Activated T-cell treated with anti-CD3 and anti-CD28 coated beads, Interleukin-2, amount 50 U/mL, for 72 hours (primary cell): Measurements from ENCODE around the gene MYOZ3. TPM values are rescaled to one million over a fixed set of nuclear protein-coding genes. Genes with fewer than 3 reads are reported as not detected.

Experiments used
- ATAC-seq, 2 donors: fragments of 150-1000 bp; cut with Tn5 transposase; replicated peaks in 1 of 2; 2 replicates each; pipeline ENCODE4 v1.10.0; 2021; ENCODE audit warnings: moderate library complexity in 2 of 2, mild to moderate bottlenecking in 1 of 2
- DNase-seq, 2 donors: peaks; one replicate each; pipeline ENCODE4 v3.0.0; 2021 to 2022; ENCODE audit warnings: mixed read lengths in 1 of 2
- H3K27ac Mint-ChIP-seq: one replicate; pipeline ENCODE4 v1.8.0; 2022; ENCODE audit warnings: mild to moderate bottlenecking, moderate library complexity, mixed read lengths
- H3K27me3 Mint-ChIP-seq: one replicate; pipeline ENCODE4 v1.8.0; 2022; ENCODE audit warnings: low read depth, mixed read lengths
- H3K36me3 Mint-ChIP-seq, 2 donors: one replicate each; pipeline ENCODE4 v1.8.0; 2022; ENCODE audit warnings: mixed read lengths in 2 of 2, mild to moderate bottlenecking in 1 of 2; ENCODE audit not compliant: insufficient read depth in 2 of 2
- H3K4me1 Mint-ChIP-seq: one replicate; pipeline ENCODE4 v1.8.0; 2022; ENCODE audit warnings: low read depth, mixed read lengths
- H3K4me3 Mint-ChIP-seq, 2 donors: one replicate each; pipeline ENCODE4 v1.8.0; 2022; ENCODE audit warnings: mild to moderate bottlenecking in 2 of 2, mixed read lengths in 2 of 2, moderate library complexity in 2 of 2
- H3K9me3 Mint-ChIP-seq, 2 donors: one replicate each; pipeline ENCODE4 v1.8.0; 2022; ENCODE audit warnings: mixed read lengths in 2 of 2
- total RNA-seq, 2 donors: library from RNA; stranded (reverse); gene quantifications; one replicate each; pipeline ENCODE4 v1.2.3, GENCODE V29; 2022

The MYOZ3 gene
- total RNA-seq, 2 donors from 2014 or later = 0.16 TPM; not detected in 1

DNA sequence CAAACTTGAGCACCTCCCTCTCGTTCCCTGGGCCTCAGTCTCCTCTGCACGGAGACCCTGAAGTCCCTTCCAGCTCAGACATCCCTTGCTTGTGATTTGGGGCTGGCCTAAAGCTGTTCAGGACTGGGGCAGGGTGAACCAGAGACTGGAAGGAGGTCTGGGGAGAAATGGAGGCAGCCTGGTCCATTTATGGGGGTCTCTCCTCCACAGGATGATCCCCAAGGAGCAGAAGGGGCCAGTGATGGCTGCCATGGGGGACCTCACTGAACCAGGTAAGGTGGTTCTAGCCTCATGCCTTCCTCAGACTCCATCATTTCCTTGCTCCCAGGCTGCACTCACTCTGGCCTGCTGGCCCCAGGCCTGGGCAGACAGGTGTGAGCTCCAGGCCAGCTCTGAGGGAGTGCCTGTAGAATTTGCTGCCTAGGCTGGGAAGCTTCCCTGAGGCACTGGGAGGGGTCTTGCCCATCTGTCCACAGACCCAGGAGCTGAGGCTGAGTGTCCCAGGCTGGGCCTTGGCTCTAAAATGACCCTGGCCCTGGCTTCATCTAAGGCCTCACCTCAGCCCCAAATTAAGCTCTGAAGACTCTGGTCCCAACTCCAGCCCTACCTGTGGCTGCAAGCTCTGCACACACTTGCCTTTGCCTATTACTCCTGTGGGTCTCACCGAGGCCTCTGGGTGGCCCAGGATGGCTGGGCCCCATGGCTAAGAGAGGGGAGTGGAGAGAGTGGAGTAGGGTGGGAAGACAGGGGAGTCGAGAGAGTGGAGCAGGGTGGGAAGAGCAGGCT is 1.9 kb downstream of the MYOZ3 start:
- Mint-ChIP-seq H3K9me3 (no peaks in the 10 kb centered on the region), H3K27ac (no peak overlapping the region), H3K4me1 (no peaks in the 10 kb centered on the region), H3K27me3 (no peaks in the 10 kb centered on the region), H3K36me3 (no peaks in the 10 kb centered on the region), H3K4me3 (no peak overlapping the region)
- DNase-seq = no peak
- ATAC-seq = no peak

GRCh38 chr5:150663936-150664335 is 2.9 kb downstream of the MYOZ3 start:
- Mint-ChIP-seq H3K36me3 (no peaks in the 10 kb centered on the region), H3K9me3 (no peaks in the 10 kb centered on the region), H3K4me3 (no peak overlapping the region), H3K27ac (no peak overlapping the region), H3K27me3 (no peaks in the 10 kb centered on the region), H3K4me1 (no peaks in the 10 kb centered on the region)
- ATAC-seq = no peak
- no peak for DNase-seq

GRCh38 chr5:150665044-150665443 is 4.0 kb downstream of the MYOZ3 start:
- Mint-ChIP-seq H3K4me3 (no peak overlapping the region), H3K36me3 (no peaks in the 10 kb centered on the region), H3K9me3 (no peaks in the 10 kb centered on the region), H3K27me3 (peaks cover 4% of the 10 kb centered on the region), H3K27ac (no peak overlapping the region), H3K4me1 (no peaks in the 10 kb centered on the region)
- ATAC-seq (no peak), DNase-seq (no peak)

- H3K27me3 Mint-ChIP-seq = peaks cover 18% of the 10 kb centered on the region
- DNase-seq = no peak
- H3K27ac Mint-ChIP-seq = no peak overlapping the region
- ATAC-seq = no peak
- no peaks in the 10 kb centered on the region for H3K9me3 Mint-ChIP-seq
- H3K36me3 Mint-ChIP-seq = no peaks in the 10 kb centered on the region
- peaks cover 15% of the 10 kb centered on the region for H3K4me1 Mint-ChIP-seq
- H3K4me3 Mint-ChIP-seq = peak overlapping the region; percentile 63 to 67
Measured at GRCh38 chr5:150670275-150670947, 9.4 kb downstream of the MYOZ3 start.

- Mint-ChIP-seq H3K4me3 (peak overlapping the region; percentile 63 to 67), H3K27me3 (peaks cover 18% of the 10 kb centered on the region), H3K4me1 (peaks cover 15% of the 10 kb centered on the region), H3K9me3 (no peaks in the 10 kb centered on the region), H3K27ac (no peak overlapping the region), H3K36me3 (no peaks in the 10 kb centered on the region)
- ATAC-seq (no peak), DNase-seq (no peak)
Measured at GRCh38 chr5:150670948-150671310, 9.9 kb downstream of the MYOZ3 start.

DNA sequence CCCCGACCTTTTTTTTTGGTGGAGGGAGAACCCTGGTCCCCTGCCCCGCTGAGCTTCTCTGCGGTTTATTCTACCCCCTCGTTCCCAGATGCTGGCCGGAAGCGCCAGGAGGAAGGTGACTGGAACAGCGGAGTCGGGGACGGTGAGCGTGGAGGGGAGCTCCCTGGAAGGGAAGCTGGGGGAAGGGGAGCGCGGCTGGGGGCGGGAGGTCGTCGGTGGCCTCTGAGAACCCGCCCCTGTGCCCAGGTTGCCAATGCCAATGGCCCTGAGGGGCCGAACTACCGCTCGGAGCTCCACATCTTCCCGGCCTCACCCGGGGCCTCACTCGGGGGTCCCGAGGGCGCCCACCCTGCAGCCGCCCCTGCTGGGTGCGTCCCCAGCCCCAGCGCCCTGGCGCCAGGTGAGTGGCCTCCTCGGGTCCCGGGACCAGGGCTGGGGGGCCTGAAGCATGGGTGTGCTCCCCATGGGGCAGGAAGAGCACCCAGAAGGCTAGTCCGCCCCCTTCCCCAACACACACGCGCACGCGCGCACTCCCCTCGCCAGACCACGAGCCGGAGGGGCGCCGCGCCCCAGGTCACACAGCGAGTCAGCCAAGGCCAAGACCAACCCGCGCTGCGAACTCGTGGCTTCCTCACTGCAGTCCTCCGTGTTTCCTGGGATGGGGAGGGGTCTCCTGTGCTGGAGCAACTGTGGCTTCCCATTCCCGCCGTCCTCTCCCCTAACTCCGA is 10.6 kb downstream of the MYOZ3 start:
- peaks cover 15% of the 10 kb centered on the region for H3K4me1 Mint-ChIP-seq
- DNase-seq = peak; percentile 37
- ATAC-seq = peak; percentile 67 to 78
- no peak overlapping the region for H3K27ac Mint-ChIP-seq
- H3K27me3 Mint-ChIP-seq = peaks cover 18% of the 10 kb centered on the region
- peak overlapping the region; percentile 72 to 79 for H3K4me3 Mint-ChIP-seq
- H3K9me3 Mint-ChIP-seq = no peaks in the 10 kb centered on the region
- H3K36me3 Mint-ChIP-seq = no peaks in the 10 kb centered on the region

- H3K27ac Mint-ChIP-seq = no peak overlapping the region
- H3K4me1 Mint-ChIP-seq = peaks cover 15% of the 10 kb centered on the region
- peak overlapping the region; percentile 72 to 79 for H3K4me3 Mint-ChIP-seq
- no peaks in the 10 kb centered on the region for H3K9me3 Mint-ChIP-seq
- no peaks in the 10 kb centered on the region for H3K36me3 Mint-ChIP-seq
- ATAC-seq = peak; percentile 69 to 70
- peaks cover 18% of the 10 kb centered on the region for H3K27me3 Mint-ChIP-seq
- peak; percentile 23 to 26 for DNase-seq
Measured at GRCh38 chr5:150672237-150672883, 11.3 kb downstream of the MYOZ3 start.

DNA sequence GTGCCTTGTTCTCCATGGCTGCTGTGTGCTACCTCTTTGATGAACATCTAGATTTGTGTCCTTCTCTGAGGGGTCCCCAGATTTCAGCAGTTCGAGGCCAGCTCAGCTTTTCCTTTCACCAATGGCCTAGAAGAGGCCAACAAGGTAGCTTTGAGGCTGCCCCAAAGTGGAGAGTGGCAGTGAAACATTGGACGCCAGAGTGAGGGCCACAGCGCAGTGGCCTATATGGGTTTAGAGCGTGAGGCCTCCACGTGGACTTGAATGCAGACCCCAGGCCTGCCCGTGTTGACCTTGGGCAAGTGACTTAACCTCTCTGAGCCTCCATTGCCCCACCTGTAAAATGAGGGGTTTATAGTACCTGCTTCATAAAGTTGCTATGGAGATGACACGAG is 11.8 kb downstream of the MYOZ3 start:
- peak overlapping the region; percentile 72 to 79 for H3K4me3 Mint-ChIP-seq
- H3K27me3 Mint-ChIP-seq = peaks cover 18% of the 10 kb centered on the region
- H3K9me3 Mint-ChIP-seq = no peaks in the 10 kb centered on the region
- no peaks in the 10 kb centered on the region for H3K36me3 Mint-ChIP-seq
- ATAC-seq = no peak
- peaks cover 15% of the 10 kb centered on the region for H3K4me1 Mint-ChIP-seq
- no peak for DNase-seq
- no peak overlapping the region for H3K27ac Mint-ChIP-seq

DNA sequence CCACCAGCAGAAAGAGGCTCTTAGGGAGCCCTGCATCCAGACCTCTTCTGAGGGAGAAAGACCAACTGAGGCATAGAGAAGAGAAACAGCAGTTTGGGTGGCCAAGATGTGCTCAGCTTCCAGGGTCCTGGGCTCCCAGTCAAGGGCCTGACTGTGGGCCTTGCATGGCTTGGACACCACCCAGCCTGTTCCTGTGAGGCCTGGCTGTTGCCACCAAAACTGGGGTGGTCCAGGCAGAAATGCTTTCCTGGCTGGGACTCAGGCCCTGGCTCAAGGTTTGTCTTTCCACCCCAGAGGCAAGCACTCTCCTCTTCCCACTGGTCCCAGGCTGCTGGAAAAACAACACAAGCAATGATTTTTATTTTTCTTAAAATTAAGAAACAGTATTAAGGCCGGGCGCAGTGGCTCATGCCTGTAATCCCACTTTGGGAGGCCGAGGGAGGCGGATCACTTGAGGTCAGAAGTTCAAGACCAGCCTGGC is 13.3 kb downstream of the MYOZ3 start:
- H3K4me1 Mint-ChIP-seq = peaks cover 15% of the 10 kb centered on the region
- peaks cover 18% of the 10 kb centered on the region for H3K27me3 Mint-ChIP-seq

DNA sequence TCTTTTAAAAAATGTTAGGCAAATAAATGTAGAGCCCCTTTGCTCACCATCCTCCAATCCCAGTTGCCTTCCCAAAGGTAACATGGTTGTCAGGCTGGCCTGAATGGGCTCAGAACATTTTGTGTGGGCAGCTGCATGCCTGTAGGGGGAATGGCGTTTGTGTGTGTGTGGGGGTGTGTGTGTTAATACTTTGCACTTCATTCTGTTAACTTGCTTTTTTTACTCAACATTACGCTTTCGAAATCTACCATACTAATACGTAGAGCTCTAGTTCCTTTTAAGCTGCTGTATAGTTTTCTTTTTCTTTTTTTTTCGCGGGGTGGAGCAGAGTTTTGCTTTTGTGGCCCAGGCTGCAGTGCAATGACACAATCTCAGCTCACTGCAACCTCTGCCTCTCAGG is 14.0 kb downstream of the MYOZ3 start:
- Mint-ChIP-seq H3K36me3 (peaks cover 0 to 1% of the 10 kb centered on the region in 2 donors), H3K9me3 (no peaks in the 10 kb centered on the region), H3K4me1 (peaks cover 15% of the 10 kb centered on the region), H3K27ac (no peak overlapping the region), H3K4me3 (no peak overlapping the region), H3K27me3 (peaks cover 13% of the 10 kb centered on the region)
- no peak for ATAC-seq
- no peak for DNase-seq

More for the DNA sequence above, 13.3 kb downstream of the MYOZ3 start:
- H3K4me3 Mint-ChIP-seq = no peak overlapping the region
- no peaks in the 10 kb centered on the region for H3K9me3 Mint-ChIP-seq
- ATAC-seq = no peak
- H3K36me3 Mint-ChIP-seq = no peaks in the 10 kb centered on the region
- no peak overlapping the region for H3K27ac Mint-ChIP-seq
- no peak for DNase-seq

- Mint-ChIP-seq H3K9me3 (no peaks in the 10 kb centered on the region), H3K27me3 (no peaks in the 10 kb centered on the region), H3K27ac (no peak overlapping the region), H3K36me3 (peaks cover 0 to 1% of the 10 kb centered on the region in 2 donors), H3K4me3 (no peak overlapping the region), H3K4me1 (peaks cover 8% of the 10 kb centered on the region)
- ATAC-seq = no peak
- DNase-seq = no peak
Measured at GRCh38 chr5:150676578-150676977, 15.5 kb downstream of the MYOZ3 start.

- Mint-ChIP-seq H3K9me3 (no peaks in the 10 kb centered on the region), H3K27me3 (no peaks in the 10 kb centered on the region)
Measured at GRCh38 chr5:150689120-150689519, 28.1 kb downstream of the MYOZ3 start.

GRCh38 chr5:150690760-150691159 is 29.7 kb downstream of the MYOZ3 start:
- DNase-seq (no peak), ATAC-seq (no peak)
- Mint-ChIP-seq H3K4me3 (no peak overlapping the region), H3K27ac (peak overlapping the region; percentile 24), H3K36me3 (peaks cover 5 to 49% of the 10 kb centered on the region in 2 donors), H3K4me1 (no peaks in the 10 kb centered on the region), H3K9me3 (no peaks in the 10 kb centered on the region), H3K27me3 (no peaks in the 10 kb centered on the region)

More at GRCh38 chr5:150689120-150689519, 28.1 kb downstream of the MYOZ3 start:
- DNase-seq = no peak
- H3K4me3 Mint-ChIP-seq = no peak overlapping the region
- H3K27ac Mint-ChIP-seq = no peak overlapping the region
- H3K4me1 Mint-ChIP-seq = no peaks in the 10 kb centered on the region
- H3K36me3 Mint-ChIP-seq = peaks cover 2 to 36% of the 10 kb centered on the region in 2 donors
- no peak for ATAC-seq
